Mesothelial cell of epicardium (in vitro differentiated cells): ENCODE measurements around the gene TLE7. TPM values are rescaled to one million over a fixed set of nuclear protein-coding genes. Genes with fewer than 3 reads are reported as not detected.
A peak's percentile ranks its signal among the peaks of the same experiment; 100 is the strongest.

ENCODE experiments used
- DNase-seq, 2 experiments: peaks; one replicate each; pipeline ENCODE4 v3.0.0; 2021; ENCODE audit warnings: low spot score in 2 of 2; ENCODE audit not compliant: unreplicated experiment in 2 of 2
- H3K27ac Mint-ChIP-seq: 2 replicates; pipeline ENCODE4 v1.8.0; 2021; ENCODE audit warnings: mixed read lengths
- H3K27me3 Mint-ChIP-seq: 2 replicates; pipeline ENCODE4 v1.8.0; 2021; ENCODE audit warnings: low read depth, mixed read lengths
- H3K36me3 Mint-ChIP-seq: 2 replicates; pipeline ENCODE4 v1.8.0; 2021; ENCODE audit warnings: mixed read lengths
- H3K4me1 Mint-ChIP-seq: 2 replicates; pipeline ENCODE4 v1.8.0; 2021; ENCODE audit warnings: mixed read lengths
- H3K4me3 Mint-ChIP-seq: 2 replicates; pipeline ENCODE4 v1.8.0; 2021; ENCODE audit warnings: mild to moderate bottlenecking, moderate library complexity, mixed read lengths
- H3K9me3 Mint-ChIP-seq: 2 replicates; pipeline ENCODE4 v1.8.0; 2021; ENCODE audit warnings: mixed read lengths
- CTCF ChIP-seq: fragments of 200-600 bp; sonication (generic); IDR thresholded peaks from one replicate; pipeline ENCODE4 v1.5.0; 2021; ENCODE audit warnings: antibody characterized with exemption; ENCODE audit not compliant: unreplicated experiment
- total RNA-seq: library from RNA; stranded (reverse); gene quantifications from 3 replicates; pipeline ENCODE4 v1.2.1, GENCODE V29; 2021

TLE7 gene
- total RNA-seq, 1 donor from 2014 or later: not detected

- Mint-ChIP-seq H3K4me1 (no peaks in the 10 kb centered on the region), H3K9me3 (no peaks in the 10 kb centered on the region), H3K36me3 (peaks cover 10% of the 10 kb centered on the region), H3K27me3 (no peaks in the 10 kb centered on the region), H3K4me3 (no peak overlapping the region), H3K27ac (no peak overlapping the region)
- DNase-seq: no peak
- TF ChIP-seq CTCF: no peak
Observed at GRCh38 chr16:71473891-71474290, 32.0 kb upstream of the TLE7 start.

GRCh38 chr16:71472931-71473330 is 31.1 kb upstream of the TLE7 start:
- H3K4me1 Mint-ChIP-seq: no peaks in the 10 kb centered on the region
- no peak overlapping the region for H3K27ac Mint-ChIP-seq
- no peak for DNase-seq
- no peak for TF ChIP-seq CTCF
- peaks cover 10% of the 10 kb centered on the region for H3K36me3 Mint-ChIP-seq
- no peaks in the 10 kb centered on the region for H3K27me3 Mint-ChIP-seq
- no peak overlapping the region for H3K4me3 Mint-ChIP-seq
- H3K9me3 Mint-ChIP-seq: no peaks in the 10 kb centered on the region

DNA sequence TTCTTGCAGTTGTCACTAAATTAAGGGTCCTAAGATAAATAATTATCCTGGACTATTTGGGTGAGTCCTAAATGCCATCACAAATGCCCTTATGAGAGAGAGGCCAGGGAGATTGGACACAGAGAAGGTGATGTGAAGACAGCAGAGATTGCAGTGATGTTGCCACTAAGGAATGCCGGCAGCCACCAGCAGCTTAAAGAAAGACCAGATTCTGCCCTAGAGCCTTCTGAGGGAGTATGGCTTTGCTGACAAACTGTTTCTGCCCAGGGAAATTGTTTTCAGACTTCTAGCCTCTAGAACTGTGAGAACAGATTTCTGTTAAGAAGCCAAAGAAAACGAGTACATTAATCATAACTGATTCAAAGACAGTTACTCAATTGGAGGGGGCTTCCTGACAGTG is 30.2 kb upstream of the TLE7 start:
- no peak overlapping the region for H3K4me3 Mint-ChIP-seq
- no peak for TF ChIP-seq CTCF
- H3K9me3 Mint-ChIP-seq: no peaks in the 10 kb centered on the region
- peaks cover 10% of the 10 kb centered on the region for H3K36me3 Mint-ChIP-seq
- no peaks in the 10 kb centered on the region for H3K27me3 Mint-ChIP-seq
- DNase-seq: no peak
- H3K27ac Mint-ChIP-seq: no peak overlapping the region
- no peaks in the 10 kb centered on the region for H3K4me1 Mint-ChIP-seq

DNA sequence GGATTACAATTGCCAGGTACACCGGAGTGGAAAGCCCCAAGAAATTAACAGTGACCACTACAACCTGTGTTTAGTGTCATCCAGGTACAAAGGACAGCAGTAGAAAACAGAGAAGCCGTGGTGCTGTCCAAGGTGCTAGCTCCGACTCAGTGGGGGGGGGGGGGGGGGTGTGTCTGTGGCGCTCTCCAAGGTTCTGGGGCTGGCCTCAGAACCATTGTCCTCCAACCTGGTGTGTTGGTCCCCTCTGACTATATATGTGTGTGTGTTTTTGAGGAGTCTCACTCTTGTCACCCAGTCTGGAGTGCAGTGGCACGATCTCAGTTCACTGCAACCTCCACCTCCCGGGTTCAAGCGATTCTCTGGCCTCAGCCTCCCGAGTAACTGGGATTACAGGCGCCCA is 26.0 kb upstream of the TLE7 start:
- no peak for TF ChIP-seq CTCF
- peak; percentile 47 to 73 for DNase-seq
- no peaks in the 10 kb centered on the region for H3K27me3 Mint-ChIP-seq
- no peak overlapping the region for H3K27ac Mint-ChIP-seq
- no peak overlapping the region for H3K4me3 Mint-ChIP-seq
- no peaks in the 10 kb centered on the region for H3K9me3 Mint-ChIP-seq
- peaks cover 3% of the 10 kb centered on the region for H3K4me1 Mint-ChIP-seq
- H3K36me3 Mint-ChIP-seq: no peaks in the 10 kb centered on the region

DNA sequence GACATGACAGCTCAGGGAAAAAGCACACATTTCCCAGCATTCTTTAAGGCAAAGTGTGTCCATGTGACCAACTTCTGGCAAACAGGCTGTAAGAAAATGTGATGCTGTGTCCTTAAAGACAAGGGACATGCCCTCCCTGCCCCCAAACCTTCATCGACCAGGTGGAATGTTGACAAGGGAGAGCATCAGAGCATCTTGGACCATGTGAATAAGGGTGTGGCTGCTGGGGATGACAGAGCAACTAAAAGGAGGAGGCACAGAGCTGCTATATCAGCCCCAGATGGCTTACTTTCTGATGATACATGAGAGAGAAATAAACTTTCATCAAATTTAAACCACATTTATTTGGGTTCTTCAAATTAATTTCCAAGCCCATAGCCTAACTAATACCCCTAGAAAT is 22.4 kb upstream of the TLE7 start:
- no peak overlapping the region for H3K27ac Mint-ChIP-seq
- no peaks in the 10 kb centered on the region for H3K36me3 Mint-ChIP-seq
- no peak for TF ChIP-seq CTCF
- peaks cover 27% of the 10 kb centered on the region for H3K4me1 Mint-ChIP-seq
- H3K4me3 Mint-ChIP-seq: no peak overlapping the region
- H3K27me3 Mint-ChIP-seq: no peaks in the 10 kb centered on the region
- no peak for DNase-seq
- H3K9me3 Mint-ChIP-seq: no peaks in the 10 kb centered on the region
